GM12891 (cell line): ENCODE results near the gene ZNF429.

Experiments
- POLR2A ChIP-seq: IDR thresholded peaks from 2 replicates; pipeline ENCODE4 v1.6.1; 2011; ENCODE audit warnings: low read depth, low read length, control low read depth
- POLR2AphosphoS5 ChIP-seq: IDR thresholded peaks from 2 replicates; pipeline ENCODE4 v1.6.1; 2011; ENCODE audit warnings: low read depth, low read length, control low read depth
- POU2F2 ChIP-seq: IDR thresholded peaks from 2 replicates; pipeline ENCODE4 v1.6.1; 2011; ENCODE audit warnings: low read depth, mild to moderate bottlenecking, control low read depth, low read length, moderate library complexity
- SPI1 ChIP-seq: IDR thresholded peaks from 2 replicates; pipeline ENCODE4 v1.6.1; 2011; ENCODE audit warnings: low read depth, low read length, control low read depth

DNA sequence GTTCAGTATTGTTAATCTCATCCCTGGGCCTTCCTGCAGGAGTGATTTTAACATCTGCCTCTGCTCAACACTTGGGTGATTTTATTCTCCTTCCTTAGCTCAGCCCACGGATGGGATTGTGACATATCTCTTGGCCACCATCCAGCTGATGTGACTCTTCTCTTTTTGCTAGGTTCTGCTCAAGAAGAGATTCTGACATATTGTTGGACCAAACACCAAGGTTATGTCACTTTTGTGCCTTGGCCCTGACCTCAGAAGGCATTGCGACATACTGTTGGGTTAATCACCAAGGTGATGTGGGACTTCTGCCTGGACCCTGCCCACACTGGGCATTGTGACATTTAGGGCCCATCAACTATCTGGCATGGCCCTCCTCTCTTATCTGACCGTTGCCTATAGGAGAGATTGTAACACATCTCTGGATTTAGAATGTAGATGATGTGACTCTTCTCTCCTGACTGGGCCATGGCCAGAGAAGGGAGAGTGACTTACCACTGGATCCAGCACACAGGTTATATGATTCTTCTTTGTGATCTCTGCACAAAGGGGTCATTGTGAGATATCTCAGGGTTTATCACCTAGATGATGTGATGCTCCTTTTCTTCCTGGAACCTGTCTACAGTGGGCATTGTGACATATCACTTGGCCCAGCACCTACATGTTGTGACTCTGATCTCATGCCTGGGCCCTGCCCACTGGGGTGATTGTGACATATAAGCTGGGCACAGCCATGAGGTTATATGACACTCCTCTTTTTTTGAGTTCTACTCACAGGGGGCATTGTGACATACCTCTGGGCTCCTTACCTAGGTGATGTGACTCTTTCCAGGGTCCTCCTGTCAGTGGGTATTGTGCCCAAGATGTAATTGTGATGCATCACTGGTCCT is 88.8 kb downstream of the ZNF429 start:
- TF ChIP-seq POLR2AphosphoS5: no peak
- TF ChIP-seq POLR2A: no peak
- TF ChIP-seq SPI1: no peak
- no peak for TF ChIP-seq POU2F2
